ENCODE measurements around the gene AP5Z1.

The AP5Z1 gene

DNA sequence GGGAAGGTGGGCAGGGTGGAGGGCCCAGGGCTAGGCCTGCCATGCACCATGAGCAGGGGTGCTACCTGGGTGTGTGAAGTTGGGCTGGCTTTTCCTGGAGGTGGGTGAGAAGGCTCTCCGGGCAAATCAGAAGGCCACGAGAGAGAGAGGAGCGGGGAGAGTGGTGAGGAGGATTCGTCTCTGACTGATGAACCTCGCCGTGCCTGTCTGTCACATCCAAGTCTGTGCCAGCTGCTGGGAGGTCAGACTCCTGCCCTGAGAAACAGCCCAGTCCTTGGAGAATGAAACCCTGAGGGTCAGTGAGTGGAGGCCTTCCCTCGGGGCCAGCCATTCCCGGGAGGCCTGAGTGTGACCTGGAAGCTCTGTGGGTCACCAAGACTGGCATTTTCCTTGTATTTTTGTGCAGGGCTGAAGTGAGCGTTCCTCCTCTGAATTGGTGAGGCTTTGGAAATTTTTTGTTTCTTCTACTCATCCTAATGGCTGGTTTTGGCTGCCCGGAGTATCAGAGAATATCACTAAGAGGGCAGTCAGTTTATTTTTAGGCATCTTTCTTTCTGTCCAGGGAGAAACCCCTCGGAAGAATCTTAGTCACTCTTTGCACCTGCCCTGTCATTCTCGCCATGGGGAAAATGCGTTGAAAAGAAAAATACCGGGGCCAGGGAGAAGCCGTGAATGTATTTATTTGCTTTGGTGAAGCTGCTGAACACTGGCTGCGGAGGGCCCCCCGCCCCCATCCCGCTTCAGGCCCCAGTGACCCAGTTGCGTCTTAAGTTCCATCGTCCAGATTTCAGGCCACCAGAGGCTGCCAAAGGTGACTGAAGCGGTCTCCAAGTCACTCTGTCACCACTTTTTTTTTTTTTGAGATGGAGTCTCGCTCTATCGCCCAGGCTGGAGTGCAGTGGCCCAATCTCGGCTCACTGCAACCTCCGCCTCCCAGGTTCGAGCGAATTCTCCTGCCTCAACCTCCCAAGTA is 6.5 kb upstream of the AP5Z1 start:
- no peak for DNase-seq

GRCh38 chr7:4769761-4770160 is 5.7 kb upstream of the AP5Z1 start:
- DNase-seq = no peak

DNA sequence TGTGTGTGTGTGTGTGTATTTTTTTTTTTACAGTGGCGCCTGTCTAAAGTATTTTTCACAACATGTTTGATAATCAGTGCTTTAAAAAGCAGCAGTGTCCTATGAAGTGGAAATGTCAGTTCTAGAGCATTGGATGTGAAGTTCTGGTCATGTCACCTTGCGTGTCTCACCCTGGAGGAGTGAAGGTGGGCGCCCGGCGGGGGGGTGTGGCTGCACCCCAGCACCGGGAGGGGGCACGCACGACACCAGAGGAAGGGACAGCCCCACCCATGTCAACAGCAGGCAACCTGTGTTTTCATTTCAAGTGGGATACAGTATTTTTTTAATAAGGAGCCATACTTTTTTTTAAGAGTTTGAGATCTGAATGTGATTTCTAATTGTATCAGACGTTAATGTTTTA is 4.5 kb upstream of the AP5Z1 start:
- DNase-seq = no peak

DNA sequence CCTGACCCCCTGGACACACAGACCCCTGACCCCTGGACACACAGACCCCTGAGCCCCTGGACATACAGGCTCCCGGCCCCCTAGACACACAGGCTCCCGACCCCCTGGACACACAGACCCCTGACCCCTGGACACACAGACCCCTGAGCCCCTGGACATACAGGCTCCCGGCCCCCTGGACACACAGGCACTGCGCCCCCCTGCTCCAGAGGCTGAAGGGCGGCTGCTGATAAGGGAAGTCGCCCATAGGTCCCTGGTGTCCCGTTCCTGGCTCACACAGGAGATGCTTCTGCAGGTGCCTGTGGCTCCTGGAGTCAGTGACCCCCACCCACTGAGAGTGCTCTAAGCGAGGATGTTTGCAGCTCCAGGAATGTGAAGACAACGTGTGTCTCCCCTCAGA is 3.7 kb upstream of the AP5Z1 start:
- DNase-seq = no peak

- DNase-seq = no peak
These were observed 3.1 kb upstream of the AP5Z1 start for GRCh38 chr7:4772306-4772705.

DNA sequence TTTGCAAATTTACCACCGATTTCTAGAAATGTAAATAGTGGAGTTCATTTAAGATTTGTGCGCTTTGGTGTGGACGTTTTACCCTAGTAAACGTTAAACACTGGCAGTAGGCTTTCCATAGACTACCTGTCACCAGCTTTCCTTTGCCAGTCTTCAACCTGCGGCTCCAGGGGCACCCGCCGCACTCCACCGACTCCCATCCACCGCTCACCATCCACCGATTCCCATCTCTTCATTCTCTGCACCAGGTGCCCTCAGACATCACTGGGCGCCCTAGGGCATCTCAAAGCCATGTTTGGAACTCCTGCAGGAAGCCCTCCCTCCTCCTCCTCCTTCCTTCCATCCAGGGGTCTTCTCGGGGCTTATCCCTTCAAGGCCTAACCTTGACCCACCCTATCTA is 1.4 kb upstream of the AP5Z1 start:
- DNase-seq = no peak

- no peak for DNase-seq
These were observed 669 bp upstream of the AP5Z1 start for GRCh38 chr7:4774658-4775249.

DNA sequence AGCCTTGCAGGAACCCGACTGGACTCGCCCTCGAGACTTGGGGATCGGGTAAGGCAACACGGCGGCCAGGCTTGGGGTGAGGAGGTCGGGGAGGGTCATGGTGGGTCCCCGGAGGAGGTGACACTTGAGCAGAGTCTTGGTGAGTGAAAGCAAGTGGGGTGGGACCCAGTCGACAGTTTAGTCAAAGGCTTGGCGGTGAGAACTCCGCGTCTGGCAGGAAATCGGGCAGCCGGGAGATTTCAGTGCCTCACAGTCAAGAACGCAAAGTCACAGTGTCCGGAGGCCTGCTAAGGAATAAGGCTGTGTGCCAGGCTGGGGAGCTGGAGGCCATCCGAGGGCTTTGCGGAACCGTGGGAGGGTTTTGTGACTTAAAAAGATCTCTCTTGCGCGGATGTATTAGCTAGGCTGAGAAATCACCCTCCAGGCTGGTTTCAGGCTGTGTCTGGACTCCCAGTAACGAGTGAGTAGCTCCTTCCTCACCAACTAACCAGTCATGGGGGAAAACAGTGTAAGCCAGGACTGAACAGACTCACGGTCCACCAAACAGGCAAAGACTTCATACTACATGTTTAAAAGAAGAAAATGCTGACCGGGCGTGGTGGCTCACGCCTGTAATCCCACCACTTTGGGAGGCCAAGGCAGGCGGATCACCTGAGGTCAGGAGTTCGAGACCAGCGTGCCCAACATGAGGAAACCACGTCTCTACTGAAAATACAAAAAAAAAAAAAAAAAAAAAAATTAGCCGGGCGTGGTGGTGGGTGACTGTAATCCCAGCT is 613 bp downstream of the AP5Z1 start:
- DNase-seq = peak; percentile 83

GRCh38 chr7:4779118-4779517 is 3.7 kb downstream of the AP5Z1 start:
- no peak for DNase-seq

GRCh38 chr7:4781366-4782069 is 6.1 kb downstream of the AP5Z1 start:
- DNase-seq = no peak

- DNase-seq = no peak
These were observed 7.2 kb downstream of the AP5Z1 start for GRCh38 chr7:4782333-4783291.

DNA sequence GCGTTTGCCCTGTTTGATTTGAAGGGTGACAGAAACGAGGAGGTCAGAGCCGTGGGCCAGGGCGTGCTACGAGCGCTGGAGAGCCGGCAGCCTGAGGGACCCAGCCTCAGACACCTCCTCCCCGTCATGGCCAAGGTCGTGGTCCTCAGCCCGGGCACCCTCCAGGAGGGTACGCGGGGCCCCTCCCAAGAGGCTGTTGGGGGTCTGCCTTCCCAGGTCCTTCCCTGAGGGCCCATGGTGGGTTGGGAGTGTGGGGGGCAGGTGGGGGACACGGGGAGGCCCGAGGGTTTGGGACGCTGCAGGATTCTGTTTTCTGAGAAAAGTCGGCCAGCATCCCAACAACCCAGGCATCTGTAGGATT is 7.8 kb downstream of the AP5Z1 start:
- no peak for DNase-seq

- DNase-seq = no peak
These were observed 8.4 kb downstream of the AP5Z1 start for GRCh38 chr7:4783762-4784351.

GRCh38 chr7:4784799-4785198 is 9.4 kb downstream of the AP5Z1 start:
- no peak for DNase-seq

DNA sequence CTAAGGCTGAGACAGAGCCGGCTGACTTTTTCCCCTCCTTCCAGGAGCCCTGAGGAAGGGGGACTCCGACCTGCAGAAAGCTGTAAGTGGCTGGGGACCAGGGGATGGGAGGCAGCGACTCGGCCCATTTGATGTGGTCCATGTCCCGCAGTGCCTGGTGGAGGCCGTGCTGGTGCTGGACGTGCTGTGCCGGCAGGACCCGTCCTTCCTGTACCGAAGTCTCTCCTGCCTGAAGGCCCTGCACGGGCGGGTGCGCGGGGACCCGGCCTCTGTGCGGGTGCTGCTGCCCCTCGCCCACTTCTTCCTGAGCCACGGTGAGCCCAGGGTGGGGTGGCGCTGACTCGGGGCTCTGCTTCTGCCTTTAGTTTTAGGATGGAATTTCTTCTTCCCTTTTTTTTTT is 9.9 kb downstream of the AP5Z1 start:
- DNase-seq = no peak

- DNase-seq = no peak
These were observed 10.6 kb downstream of the AP5Z1 start for GRCh38 chr7:4786015-4786414.

DNA sequence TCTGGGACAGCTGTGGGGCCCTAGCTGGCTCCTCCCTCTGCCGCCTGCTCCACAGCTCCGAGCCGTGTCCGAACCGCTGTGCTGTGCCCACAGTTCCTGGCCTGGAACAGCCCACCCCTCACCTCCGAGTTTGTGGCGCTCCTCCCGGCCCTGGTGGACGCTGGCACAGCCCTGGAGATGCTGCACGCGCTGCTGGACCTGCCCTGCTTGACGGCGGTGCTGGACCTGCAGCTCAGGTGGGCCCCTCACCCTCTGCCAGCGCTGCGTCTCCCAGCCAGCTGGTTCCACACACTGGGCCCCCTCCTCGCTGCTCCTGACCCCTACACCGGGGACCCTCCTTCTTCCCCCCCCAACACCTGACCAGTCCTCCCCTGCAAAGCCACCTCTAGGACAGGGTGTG is 12.1 kb downstream of the AP5Z1 start:
- DNase-seq = no peak

DNA sequence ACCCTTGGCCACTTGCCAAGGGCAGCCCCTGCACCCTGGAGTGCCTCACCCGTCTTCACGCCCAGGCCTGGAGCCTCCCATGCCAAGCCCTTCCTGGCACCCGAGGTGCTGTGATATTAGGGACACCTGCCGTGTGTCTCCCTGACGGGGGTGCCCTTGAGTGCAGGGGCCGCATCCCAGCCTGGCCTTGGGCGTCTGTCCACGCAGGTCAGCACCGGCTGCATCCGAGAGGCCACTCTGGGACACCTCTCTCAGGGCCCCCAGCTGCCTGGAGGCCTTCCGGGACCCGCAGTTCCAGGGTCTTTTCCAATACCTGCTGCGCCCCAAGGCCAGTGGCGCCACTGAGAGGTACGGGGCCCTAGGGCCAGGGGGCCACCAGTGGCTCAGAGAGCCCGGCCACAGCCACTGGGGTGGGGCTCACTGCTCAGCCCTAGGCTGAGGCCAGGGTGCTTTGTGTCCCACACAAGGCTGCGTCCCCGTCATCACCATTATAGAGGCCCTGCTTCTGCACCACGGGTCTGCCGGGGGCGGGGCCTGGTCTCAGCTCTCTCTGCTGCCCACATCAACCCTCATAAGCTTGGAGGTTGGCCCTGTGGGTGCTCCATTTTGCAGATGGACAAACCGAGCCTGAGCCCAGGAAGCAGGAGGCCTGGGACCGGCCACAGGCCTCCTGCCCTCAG is 12.7 kb downstream of the AP5Z1 start:
- no peak for DNase-seq

DNA sequence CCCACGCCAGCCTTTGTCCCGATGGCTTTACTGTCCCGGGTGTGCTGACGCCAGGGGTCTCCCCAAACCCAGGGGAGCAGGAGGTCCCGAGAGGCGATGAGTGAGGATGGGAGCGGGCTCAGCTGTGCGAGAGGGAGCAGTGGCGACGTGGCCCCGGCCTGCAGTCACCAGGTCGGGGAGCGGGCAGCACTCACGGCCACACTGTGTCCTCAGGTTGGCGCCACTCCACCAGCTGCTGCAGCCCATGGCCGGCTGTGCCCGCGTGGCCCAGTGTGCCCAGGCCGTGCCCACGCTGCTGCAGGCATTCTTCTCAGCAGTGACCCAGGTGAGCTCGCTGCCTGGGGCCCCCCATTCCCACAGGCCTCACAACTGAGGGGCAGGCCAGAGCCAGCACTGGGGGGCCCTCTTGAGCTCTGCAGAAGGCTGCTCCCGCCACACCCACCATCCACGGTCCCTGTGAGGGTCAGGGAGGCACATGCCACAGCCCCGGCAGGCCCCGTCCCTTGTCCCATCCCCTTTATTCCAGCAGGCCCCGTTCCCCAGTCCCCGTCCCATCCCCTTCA is 13.3 kb downstream of the AP5Z1 start:
- DNase-seq = no peak

All from activated effector memory CD4-positive, alpha-beta T cell treated with anti-CD3 and anti-CD28 coated beads, Interleukin-2, amount 50 U/mL, for 16 hours (primary cell).